Measurements from ENCODE around the gene TRAK1.

GRCh38 chr3:42130329-42131070 lies 39.3 kb downstream of the TRAK1 start:
- TF ChIP-seq EZH2 (IDR thresholded peaks at IDR 0.05; ENCODE audit: borderline replicate concordance) (no peak), CTCF (IDR thresholded peaks at IDR 0.05; ENCODE audit: poor library complexity) (no peak), EZH2phosphoT487 (IDR thresholded peaks at IDR 0.05; ENCODE audit: low read depth, severe bottlenecking, unreplicated experiment) (no peak)
